HG02870 (cell line): ENCODE results near the gene DNAJC18.
"Not testable (repeated sequence)": the region's sequence is repeated elsewhere in the genome, so short reads cannot be mapped to it uniquely, and the experiment has no call there.

Experiments
- ATAC-seq: cut with Tn5 transposase; IDR thresholded peaks from one replicate; pipeline ENCODE4 v1.9.1; 2021; ENCODE audit warnings: mild to moderate bottlenecking, moderate library complexity; ENCODE audit not compliant: unreplicated experiment

The DNAJC18 gene

GRCh38 chr5:139389701-139390638, 49.4 kb downstream of the DNAJC18 start, which contains the start of gene MZB1:
TSS of gene MZB1 (minus strand) at chr5:139389913. CDS start at chr5:139389856, 57 bp downstream.
- peak; percentile 36 for ATAC-seq

GRCh38 chr5:139388198-139388821, 51.0 kb downstream of the DNAJC18 start:
- ATAC-seq = no peak

- ATAC-seq = no peak
Measured at GRCh38 chr5:139387611-139388197, 51.6 kb downstream of the DNAJC18 start.

GRCh38 chr5:139386956-139387355, 52.4 kb downstream of the DNAJC18 start:
- ATAC-seq = not testable (repeated sequence)

- ATAC-seq = no peak
Measured at GRCh38 chr5:139386050-139386438, 53.3 kb downstream of the DNAJC18 start.

GRCh38 chr5:139385061-139386049, 54.0 kb downstream of the DNAJC18 start:
- ATAC-seq = no peak

- ATAC-seq = no peak
Measured at GRCh38 chr5:139384591-139385051, 54.7 kb downstream of the DNAJC18 start.

GRCh38 chr5:139383993-139384590, 55.2 kb downstream of the DNAJC18 start:
- no peak for ATAC-seq

- no peak for ATAC-seq
Measured at GRCh38 chr5:139383275-139383992, 55.9 kb downstream of the DNAJC18 start, which contains the start of gene SLC23A1. TSS of gene SLC23A1 (minus strand) at chr5:139383297. CDS start at chr5:139383253, 44 bp downstream.

GRCh38 chr5:139382807-139383206, 56.5 kb downstream of the DNAJC18 start:
- no peak for ATAC-seq

GRCh38 chr5:139381837-139382761, 57.2 kb downstream of the DNAJC18 start:
- ATAC-seq = no peak

- no peak for ATAC-seq
Measured at GRCh38 chr5:139379626-139380449, 59.5 kb downstream of the DNAJC18 start.

- no peak for ATAC-seq
Measured at GRCh38 chr5:139378941-139379361, 60.4 kb downstream of the DNAJC18 start.

GRCh38 chr5:139378101-139378825, 61.1 kb downstream of the DNAJC18 start:
- ATAC-seq = no peak

- ATAC-seq = no peak
Measured at GRCh38 chr5:139377226-139377625, 62.1 kb downstream of the DNAJC18 start.

GRCh38 chr5:139376364-139376763, 63.0 kb downstream of the DNAJC18 start:
- no peak for ATAC-seq
